Uterus (tissue), 2 donors: ENCODE data around the gene PDK3.

Source experiments
- CTCF ChIP-seq, 4 experiments: fragments of 200-600 bp in 2 of 4; fragments of 450-650 bp in 2 of 4; sonication (generic) in 2 of 4; IDR thresholded peaks; one replicate each; pipeline ENCODE4 v1.5.1; 2016 to 2019; ENCODE audit warnings: antibody characterized with exemption in 4 of 4, mild to moderate bottlenecking in 2 of 4, moderate library complexity in 1 of 4
- POLR2A ChIP-seq, 2 donors: fragments of 450-650 bp; IDR thresholded peaks; one replicate each; pipeline ENCODE4 v1.6.1; 2016; ENCODE audit warnings: antibody characterized with exemption in 2 of 2, mild to moderate bottlenecking in 1 of 2, moderate library complexity in 1 of 2

- TF ChIP-seq CTCF (IDR thresholded peaks at IDR 0.05) (no peak), POLR2A (IDR thresholded peaks at IDR 0.05) (peak; percentile 68 to 86)
These were observed at the start of gene PDK3 for GRCh38 chrX:24464836-24465531.
